CD4-positive, alpha-beta T cell (primary cell): ENCODE data around the gene ADAMTS5. TPM values are rescaled to one million over a fixed set of nuclear protein-coding genes. Genes with fewer than 3 reads are reported as not detected.

Experiments used
- ATAC-seq: fragments of 200-7000 bp; cut with Tn5 transposase; one replicate; pipeline ENCODE4 v1.10.0; 2022; ENCODE audit warnings: mild to moderate bottlenecking; ENCODE audit not compliant: poor library complexity
- CTCF ChIA-PET: fragments of 350-600 bp; sonication (Branson Sonifier 250); formaldehyde crosslinking; loops from one replicate; lab custom pipeline; 2021; ENCODE audit warnings: antibody characterized with exemption, inconsistent platforms; lab: Charles Lee
- POLR2A ChIA-PET: fragments of 350-600 bp; sonication (Branson Sonifier 250); formaldehyde crosslinking; loops from one replicate; lab custom pipeline; 2021; ENCODE audit warnings: antibody characterized with exemption, inconsistent platforms; lab: Charles Lee
- DNase-seq, 14 experiments: peaks; one replicate each; pipeline ENCODE4 v3.0.0-alpha.2; 2013 to 2020; ENCODE audit warnings: mixed read lengths in 2 of 14
- H3K27ac ChIP-seq, 2 donors: one replicate each; pipeline versions ENCODE4 v1.5.1 to v1.7.0; 2013; ENCODE audit warnings: low read length in 2 of 2, low read depth in 1 of 2, mild to moderate bottlenecking in 1 of 2
- H3K27me3 ChIP-seq, 2 experiments: 1 replicate in 1 of 2; 2 replicates in 1 of 2; pipeline versions ENCODE4 v1.6.1 to v1.7.0; 2013; ENCODE audit warnings: low read length in 2 of 2, control low read depth in 1 of 2, mild to moderate bottlenecking in 1 of 2, moderate library complexity in 1 of 2; ENCODE audit not compliant: insufficient read depth in 2 of 2, control insufficient read depth in 1 of 2
- H3K36me3 ChIP-seq: one replicate; pipeline ENCODE4 v1.6.1; 2013; ENCODE audit warnings: low read length, control low read depth; ENCODE audit not compliant: insufficient read depth
- H3K4me1 ChIP-seq: one replicate; pipeline ENCODE4 v1.6.1; 2013; ENCODE audit warnings: low read length, control low read depth; ENCODE audit not compliant: insufficient read depth
- H3K4me3 ChIP-seq: one replicate; pipeline ENCODE4 v1.5.1; 2013; ENCODE audit warnings: mild to moderate bottlenecking, low read length, moderate library complexity
- H3K9me3 ChIP-seq, 2 experiments: 1 replicate in 1 of 2; 2 replicates in 1 of 2; pipeline versions ENCODE4 v1.6.1 to v1.7.0; 2013; ENCODE audit warnings: low read length in 2 of 2, mild to moderate bottlenecking in 2 of 2, control low read depth in 1 of 2, moderate library complexity in 1 of 2; ENCODE audit not compliant: control insufficient read depth in 1 of 2, insufficient read depth in 1 of 2
- H3K27ac Mint-ChIP-seq: one replicate; pipeline ENCODE4 v1.8.0; 2020; ENCODE audit warnings: mixed read lengths
- H3K27me3 Mint-ChIP-seq: one replicate; pipeline ENCODE4 v1.8.0; 2021; ENCODE audit warnings: mixed read lengths
- H3K36me3 Mint-ChIP-seq: one replicate; pipeline ENCODE4 v1.8.0; 2021; ENCODE audit warnings: low read depth, mixed read lengths
- H3K4me1 Mint-ChIP-seq: one replicate; pipeline ENCODE4 v1.8.0; 2021; ENCODE audit warnings: low read depth, mixed read lengths
- H3K4me3 Mint-ChIP-seq: one replicate; pipeline ENCODE4 v1.8.0; 2020; ENCODE audit warnings: mild to moderate bottlenecking, mixed read lengths
- H3K9me3 Mint-ChIP-seq: one replicate; pipeline ENCODE4 v1.8.0; 2020; ENCODE audit warnings: mixed read lengths
- CTCF ChIP-seq: fragments of 200-600 bp; IDR thresholded peaks from one replicate; pipeline ENCODE4 v1.8.0; 2022; ENCODE audit warnings: antibody characterized with exemption, mild to moderate bottlenecking
- intact Hi-C, 2 experiments: fragments of 100-400 bp; cut with DNase I in 1 of 2; cut with micrococcal nuclease in 1 of 2; formaldehyde crosslinking; loops; one replicate each; pipeline versions ENCODE4 v1.15.1 to v1.9.0; 2023 to 2025; cut with DNase I, micrococcal nuclease
- polyA plus RNA-seq, 2 donors: library from polyadenylated mRNA; unstranded; fragments of 120-200 nt; gene quantifications; one replicate each; pipeline ENCODE4 v1.2.1, GENCODE V29; 2013
- total RNA-seq, 174 experiments: library from RNA in 2 of 174; stranded (reverse) in 2 of 174; gene quantifications; one replicate each; pipeline ENCODE4 v1.2.3 and lab custom pipeline; 2021 to 2026

The ADAMTS5 gene
- total RNA-seq (not detected), total RNA-seq (lab: John Stamatoyannopoulos, UW) (0 to 0.23 (median 0) reads per million in 172 experiments)
- 0.10 TPM for polyA plus RNA-seq (2013, experiment 1 of 2)
- polyA plus RNA-seq (2013, experiment 2 of 2) = 0.34 TPM

- intact Hi-C loops = no loop called here
- no peak within 1 kb of the TSS for H3K27ac Mint-ChIP-seq
- ATAC-seq (no peak), DNase-seq (peak in 2 of 14 experiments; percentile 8 to 9)
- H3K4me1 Mint-ChIP-seq = no peaks in the 10 kb centered on the region
- H3K27ac ChIP-seq = no peak within 1 kb of the TSS
- H3K4me3 Mint-ChIP-seq = no peak within 1 kb of the TSS
- H3K36me3 ChIP-seq = no peaks in the 10 kb centered on the region
- H3K27me3 ChIP-seq = peaks cover 25 to 39% of the 10 kb centered on the region in 2 experiments
- no peaks in the 10 kb centered on the region for H3K4me1 ChIP-seq
- H3K4me3 ChIP-seq = no peak within 1 kb of the TSS
- H3K9me3 ChIP-seq = peaks cover 0 to 24% of the 10 kb centered on the region in 2 experiments
- no peak for TF ChIP-seq CTCF
- CTCF ChIA-PET = no interaction called here
- peaks cover 61% of the 10 kb centered on the region for H3K27me3 Mint-ChIP-seq
- H3K36me3 Mint-ChIP-seq = no peaks in the 10 kb centered on the region
- H3K9me3 Mint-ChIP-seq = no peaks in the 10 kb centered on the region
- POLR2A ChIA-PET = no interaction called here
Observed at GRCh38 chr21:26967062-26967913, at the start of gene ADAMTS5. Gene ADAMTS5, minus strand, starts transcription at chr21:26967088. Its CDS starts 697 bp downstream, at chr21:26966391.

- Mint-ChIP-seq H3K4me3 (no peak overlapping the region), H3K27ac (no peak overlapping the region), H3K27me3 (no peaks in the 10 kb centered on the region), H3K36me3 (no peaks in the 10 kb centered on the region), H3K9me3 (peaks cover 3% of the 10 kb centered on the region), H3K4me1 (no peaks in the 10 kb centered on the region)
- no peak for TF ChIP-seq CTCF
- no peak for DNase-seq
- Histone ChIP-seq H3K4me3 (no peak overlapping the region), H3K4me1 (no peaks in the 10 kb centered on the region), H3K27me3 (no peaks in the 10 kb centered on the region), H3K9me3 (peaks cover 0 to 5% of the 10 kb centered on the region in 2 experiments), H3K27ac (no peak overlapping the region), H3K36me3 (no peaks in the 10 kb centered on the region)
- intact Hi-C loops = no loop called here
- POLR2A ChIA-PET = no interaction called here
- ATAC-seq = no peak
- CTCF ChIA-PET = no interaction called here
Observed at GRCh38 chr21:27001526-27001925, 34.6 kb upstream of the ADAMTS5 start.

GRCh38 chr21:26983576-26983975 is 16.7 kb upstream of the ADAMTS5 start:
- DNase-seq (no peak), ATAC-seq (no peak)
- Histone ChIP-seq H3K4me1 (no peaks in the 10 kb centered on the region), H3K4me3 (no peak overlapping the region), H3K27ac (no peak overlapping the region), H3K27me3 (no peaks in the 10 kb centered on the region), H3K36me3 (no peaks in the 10 kb centered on the region), H3K9me3 (peaks cover 0 to 4% of the 10 kb centered on the region in 2 experiments)
- Mint-ChIP-seq H3K9me3 (peaks cover 9% of the 10 kb centered on the region), H3K27ac (no peak overlapping the region), H3K4me1 (no peaks in the 10 kb centered on the region), H3K36me3 (no peaks in the 10 kb centered on the region), H3K4me3 (no peak overlapping the region), H3K27me3 (no peaks in the 10 kb centered on the region)
- POLR2A ChIA-PET = no interaction called here
- CTCF ChIA-PET = no interaction called here
- intact Hi-C loops = no loop called here
- no peak for TF ChIP-seq CTCF
